ENCODE results near the gene DTD1.

GRCh38 chr20:18813483-18813882, 225.6 kb downstream of the DTD1 start, which contains the start of gene SCP2D1:
- no peak for TF ChIP-seq GATA3 (IDR thresholded peaks at IDR 0.05; ENCODE audit: low read depth, low read length)
- TF ChIP-seq GATA2 (IDR thresholded peaks at IDR 0.05; ENCODE audit: low read depth, low read length): no peak
